Fibroblast of villous mesenchyme (primary cell): Measurements from ENCODE around the gene PLXNB3. TPM values are rescaled to one million over a fixed set of nuclear protein-coding genes. Genes with fewer than 3 reads are reported as not detected.

Experiments
- DNase-seq: peaks from one replicate; pipeline ENCODE4 v3.0.0-alpha.2; 2010; ENCODE audit warnings: low read depth
- H3K4me3 ChIP-seq: 2 replicates; pipeline ENCODE4 v1.5.1; 2011; ENCODE audit warnings: low read depth, mild to moderate bottlenecking, low read length
- CTCF ChIP-seq: IDR thresholded peaks from 2 replicates; pipeline ENCODE4 v1.5.1; 2012; ENCODE audit warnings: low read depth, mild to moderate bottlenecking, low read length; ENCODE audit not compliant: insufficient read depth
- total RNA-seq: library from RNA; depleted of rRNA; stranded (reverse); fragments of >200 nt; gene quantifications from 2 replicates; pipeline ENCODE4 v1.2.3, GENCODE V29; 2012

Gene PLXNB3
- total RNA-seq, 1 donor, result 3.0 TPM

- no peak for TF ChIP-seq CTCF
- no peak overlapping the region for H3K4me3 ChIP-seq
- no peak for DNase-seq
Measured at GRCh38 chrX:153769158-153769864, 5.3 kb downstream of the PLXNB3 start.

- no peak overlapping the region for H3K4me3 ChIP-seq
- no peak for TF ChIP-seq CTCF
- no peak for DNase-seq
Measured at GRCh38 chrX:153769865-153770600, 6.0 kb downstream of the PLXNB3 start.

DNA sequence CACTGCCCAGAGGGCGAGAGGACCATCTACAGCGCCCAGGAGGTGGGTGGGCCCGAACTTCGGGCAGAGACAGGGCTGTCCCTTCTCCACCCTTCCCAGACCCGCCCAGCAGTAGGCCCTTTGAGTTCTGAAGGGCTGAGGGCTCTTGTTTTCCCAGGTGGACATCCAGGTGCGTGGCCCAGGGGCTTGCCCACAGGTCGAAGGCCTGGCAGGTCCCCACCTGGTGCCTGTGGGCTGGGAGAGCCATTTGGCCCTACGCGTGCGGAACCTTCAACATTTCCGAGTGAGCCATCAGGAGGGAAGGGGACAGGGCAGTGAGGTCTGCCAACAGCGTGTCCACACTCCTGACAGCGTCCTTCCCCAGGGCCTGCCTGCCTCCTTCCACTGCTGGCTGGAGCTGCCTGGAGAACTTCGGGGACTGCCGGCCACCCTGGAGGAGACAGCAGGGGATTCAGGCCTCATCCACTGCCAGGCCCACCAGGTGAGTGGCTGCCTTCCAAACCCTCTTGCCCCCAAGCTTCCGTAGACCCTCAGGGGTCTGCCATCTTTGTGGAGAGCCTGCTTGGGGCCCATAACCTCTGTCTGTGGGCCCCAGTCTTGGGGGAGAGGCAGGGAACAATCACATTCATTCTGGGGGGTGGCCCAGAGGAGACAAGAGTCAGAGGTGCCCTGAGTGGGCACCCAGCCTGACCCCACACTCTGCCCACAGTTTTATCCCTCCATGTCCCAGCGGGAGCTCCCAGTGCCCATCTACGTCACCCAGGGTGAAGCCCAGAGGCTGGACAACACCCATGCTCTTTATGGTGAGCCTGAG, 6.8 kb downstream of the PLXNB3 start:
- no peak for TF ChIP-seq CTCF
- no peak for DNase-seq
- no peak overlapping the region for H3K4me3 ChIP-seq

DNA sequence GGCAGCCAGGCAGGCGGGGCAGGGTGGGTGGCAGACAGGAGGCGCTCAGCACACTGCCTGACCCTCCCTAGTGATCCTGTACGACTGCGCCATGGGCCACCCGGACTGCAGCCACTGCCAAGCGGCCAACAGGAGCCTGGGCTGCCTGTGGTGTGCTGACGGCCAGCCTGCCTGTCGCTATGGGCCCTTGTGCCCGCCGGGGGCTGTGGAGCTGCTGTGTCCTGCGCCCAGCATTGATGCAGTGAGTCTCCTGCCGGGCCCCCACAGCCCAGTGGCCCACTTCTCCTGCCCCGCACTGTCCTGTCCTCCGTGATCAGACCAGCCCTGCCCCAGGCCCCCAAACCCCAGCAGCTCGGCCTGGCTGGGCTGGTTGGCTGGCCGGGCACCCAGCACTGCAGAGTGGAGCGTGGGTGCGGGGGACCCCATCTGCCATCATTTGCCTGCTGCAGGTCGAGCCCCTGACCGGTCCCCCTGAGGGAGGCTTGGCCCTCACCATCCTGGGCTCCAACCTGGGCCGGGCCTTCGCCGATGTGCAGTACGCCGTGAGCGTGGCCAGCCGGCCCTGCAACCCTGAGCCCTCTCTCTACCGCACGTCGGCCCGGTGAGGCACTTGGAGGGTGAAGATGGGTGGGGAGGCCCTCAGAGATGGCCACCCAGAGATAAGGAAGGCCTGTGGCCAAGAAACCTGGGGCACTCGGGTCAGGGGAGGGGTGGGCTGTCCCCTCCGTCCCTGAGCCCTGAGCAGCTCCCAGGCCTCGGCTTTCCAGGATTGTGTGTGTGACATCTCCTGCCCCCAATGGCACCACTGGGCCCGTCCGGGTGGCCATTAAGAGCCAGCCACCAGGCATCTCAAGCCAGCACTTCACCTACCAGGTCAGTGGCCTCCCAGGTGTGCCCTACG, 7.6 kb downstream of the PLXNB3 start:
- no peak for TF ChIP-seq CTCF
- DNase-seq, result no peak
- H3K4me3 ChIP-seq, result no peak overlapping the region

DNA sequence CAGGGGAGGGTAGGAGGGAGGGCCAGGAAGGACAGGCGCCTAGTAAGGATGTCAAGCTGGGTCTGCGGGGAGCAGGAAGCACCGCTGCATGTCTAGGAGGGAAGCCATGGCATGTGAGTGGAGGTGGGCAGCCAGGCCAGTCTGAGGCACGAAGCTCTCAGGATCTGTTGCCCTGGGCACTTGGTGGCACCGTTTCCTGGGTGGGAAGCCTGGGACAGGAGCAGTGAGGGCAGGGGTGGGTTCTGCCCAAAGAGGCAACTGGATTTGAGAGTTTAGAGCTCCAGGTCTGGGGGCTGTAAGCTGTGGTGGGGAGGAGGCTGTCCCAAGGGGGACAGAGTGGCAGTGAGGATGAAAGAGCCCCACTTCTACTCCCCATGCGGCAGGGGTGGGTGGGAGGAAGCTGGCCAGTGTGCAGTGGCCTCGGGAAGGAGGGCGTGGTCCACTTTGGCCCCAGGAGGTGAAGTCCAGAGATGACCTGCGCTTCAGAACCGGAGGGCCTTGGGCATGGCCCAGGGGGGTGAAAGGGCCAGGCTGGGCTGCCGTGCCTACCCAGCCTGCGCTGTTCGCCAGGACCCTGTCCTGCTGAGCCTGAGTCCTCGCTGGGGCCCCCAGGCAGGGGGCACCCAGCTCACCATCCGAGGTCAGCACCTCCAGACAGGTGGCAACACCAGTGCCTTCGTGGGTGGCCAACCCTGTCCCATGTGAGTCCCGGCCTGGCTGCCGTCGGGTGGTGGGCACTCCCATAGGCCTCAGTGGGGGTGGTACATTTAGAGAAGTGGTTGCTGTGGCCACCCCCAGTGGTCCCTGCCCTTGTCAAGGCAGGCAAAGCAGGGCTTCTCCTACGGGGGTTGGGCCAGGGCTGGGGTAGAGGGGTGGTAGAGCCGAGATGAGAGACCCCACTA, 8.5 kb downstream of the PLXNB3 start:
- DNase-seq, result no peak
- no peak for TF ChIP-seq CTCF
- no peak overlapping the region for H3K4me3 ChIP-seq
